ENCODE data around the gene SUCLG1.

SUCLG1 gene

GRCh38 chr2:84459018-84459943 lies at the start of gene SUCLG1:
TSS of gene SUCLG1 (minus strand) at chr2:84459280. CDS start at chr2:84459269, 11 bp downstream.
- peak; percentile 71 for DNase-seq (ENCODE audit: low read depth)

- no peak for DNase-seq (ENCODE audit: low read depth)
These were observed 39.2 kb upstream of the SUCLG1 start for GRCh38 chr2:84498150-84498799.

DNA sequence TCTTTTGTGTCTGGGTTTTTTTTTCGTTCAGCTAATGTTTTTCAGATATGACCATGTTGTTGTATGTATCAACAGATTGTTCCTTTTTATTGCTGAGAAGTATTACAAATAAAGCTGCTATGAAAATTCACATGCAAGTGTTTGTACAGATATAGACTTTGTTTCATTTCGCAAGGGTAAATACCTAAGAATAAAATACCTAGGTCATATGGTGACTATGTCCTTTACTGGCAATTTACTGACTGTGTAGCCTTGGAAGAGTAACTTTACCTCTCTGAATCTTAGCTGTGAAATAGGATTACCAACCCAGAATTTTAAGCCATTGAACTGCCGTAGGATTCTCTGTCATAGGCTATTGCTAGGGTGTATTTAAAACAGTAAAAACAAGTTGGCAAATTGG lies 38.2 kb upstream of the SUCLG1 start:
- no peak for DNase-seq (ENCODE audit: low read depth)

DNA sequence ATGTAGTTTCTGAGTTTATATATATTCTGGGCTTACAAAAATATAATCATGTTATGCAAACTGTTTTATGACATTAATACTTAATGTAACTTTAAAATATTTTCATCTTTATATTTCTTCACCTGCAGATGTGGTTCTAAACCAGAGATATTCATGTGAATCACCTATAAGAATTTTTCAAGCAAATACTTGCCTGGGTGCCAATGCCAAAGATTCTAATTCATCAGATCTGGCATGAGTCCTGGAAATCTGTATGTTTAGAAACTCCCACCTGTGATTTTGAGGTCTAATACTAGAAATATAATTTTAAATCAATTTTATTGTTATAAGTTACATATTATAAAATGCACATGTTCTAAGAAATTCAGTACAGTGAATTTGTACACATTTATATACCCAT lies 37.3 kb upstream of the SUCLG1 start:
- no peak for DNase-seq (ENCODE audit: low read depth)

DNA sequence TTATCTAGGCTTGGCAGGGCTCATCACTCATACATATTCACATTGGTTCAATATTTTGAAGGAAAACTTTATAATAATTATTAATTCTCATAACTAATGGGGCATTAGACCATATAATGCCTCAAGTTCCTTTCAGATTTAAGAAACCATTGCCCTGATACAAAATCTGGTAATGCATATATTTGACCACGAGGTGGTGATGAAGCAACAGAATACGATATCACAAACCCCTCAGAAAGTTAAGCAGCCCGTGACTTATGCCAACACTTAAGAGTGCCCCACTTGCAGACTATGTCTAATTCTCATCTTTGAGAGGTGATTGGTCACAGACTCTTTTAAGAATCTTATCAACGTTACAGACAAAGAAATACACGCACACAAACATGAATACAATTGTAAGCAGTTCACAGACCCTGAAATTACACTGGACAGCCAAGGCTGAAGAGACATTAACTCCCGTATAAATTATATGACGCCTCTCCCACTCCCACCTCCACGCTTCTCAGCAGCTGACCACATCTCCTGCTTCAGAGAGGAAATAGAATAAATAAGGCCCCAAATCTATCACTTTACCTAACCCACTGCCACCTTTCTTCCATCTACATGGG lies 36.6 kb upstream of the SUCLG1 start:
- DNase-seq (ENCODE audit: low read depth) = peak; percentile 68

- no peak for DNase-seq (ENCODE audit: low read depth)
These were observed 35.0 kb upstream of the SUCLG1 start for GRCh38 chr2:84494070-84494469.

DNA sequence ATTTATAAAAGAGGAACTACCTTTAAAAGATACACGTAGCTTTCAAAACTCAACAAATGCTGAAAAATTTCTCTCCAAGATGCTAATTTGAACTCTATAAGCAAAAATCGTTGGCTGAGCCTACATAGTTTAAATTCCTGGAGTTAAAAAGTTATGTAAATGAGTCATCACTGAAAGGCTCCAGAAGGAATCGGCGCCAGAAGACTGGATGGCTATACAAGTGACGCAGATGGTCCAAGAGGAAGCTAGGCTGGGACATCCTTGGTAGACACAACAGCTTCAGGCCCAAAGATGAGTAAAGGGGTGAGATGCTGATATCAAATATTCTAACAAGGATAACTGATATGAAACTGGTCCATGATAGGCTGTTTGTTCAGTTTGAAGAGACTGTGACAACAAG lies 34.4 kb upstream of the SUCLG1 start:
- peak; percentile 74 for DNase-seq (ENCODE audit: low read depth)

DNA sequence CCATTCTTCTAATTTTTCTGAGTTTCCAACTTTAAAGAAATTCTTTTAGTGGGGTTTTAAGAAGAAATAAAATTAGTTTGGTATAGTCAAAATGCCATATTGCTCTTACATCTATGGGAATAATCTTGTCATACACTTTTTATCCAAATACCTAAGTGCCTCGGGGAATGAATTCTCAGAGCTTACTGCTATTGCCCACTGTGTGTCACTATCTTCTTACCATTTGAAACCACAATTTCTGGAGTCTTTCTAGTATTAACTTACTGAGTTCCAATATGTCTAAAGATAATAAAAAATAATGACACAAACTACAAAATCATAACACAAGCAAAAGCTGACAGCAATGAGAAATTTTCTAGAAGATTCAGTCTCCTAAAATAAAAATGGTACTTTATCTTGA lies 33.5 kb upstream of the SUCLG1 start:
- no peak for DNase-seq (ENCODE audit: low read depth)

GRCh38 chr2:84491741-84492140 lies 32.7 kb upstream of the SUCLG1 start:
- no peak for DNase-seq (ENCODE audit: low read depth)

DNA sequence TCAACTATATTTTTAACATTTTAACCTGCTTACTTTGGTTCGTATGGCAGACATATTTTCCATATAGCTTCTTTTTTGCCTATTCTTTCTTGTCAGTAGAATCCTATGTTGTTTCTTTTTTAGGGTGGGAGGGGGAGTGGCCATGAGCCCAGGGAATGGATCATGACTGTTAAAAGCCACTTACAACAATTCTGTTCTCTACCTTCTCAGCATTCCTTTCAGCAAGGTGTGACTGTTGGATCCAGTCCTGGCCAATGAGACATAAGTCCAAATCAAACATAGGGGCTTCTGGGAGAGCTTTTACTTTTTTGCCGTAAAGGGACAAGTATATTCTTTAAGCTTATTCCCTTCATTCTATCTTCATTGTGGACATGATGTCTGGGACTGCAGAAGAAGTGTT lies 32.2 kb upstream of the SUCLG1 start:
- DNase-seq (ENCODE audit: low read depth) = no peak

DNA sequence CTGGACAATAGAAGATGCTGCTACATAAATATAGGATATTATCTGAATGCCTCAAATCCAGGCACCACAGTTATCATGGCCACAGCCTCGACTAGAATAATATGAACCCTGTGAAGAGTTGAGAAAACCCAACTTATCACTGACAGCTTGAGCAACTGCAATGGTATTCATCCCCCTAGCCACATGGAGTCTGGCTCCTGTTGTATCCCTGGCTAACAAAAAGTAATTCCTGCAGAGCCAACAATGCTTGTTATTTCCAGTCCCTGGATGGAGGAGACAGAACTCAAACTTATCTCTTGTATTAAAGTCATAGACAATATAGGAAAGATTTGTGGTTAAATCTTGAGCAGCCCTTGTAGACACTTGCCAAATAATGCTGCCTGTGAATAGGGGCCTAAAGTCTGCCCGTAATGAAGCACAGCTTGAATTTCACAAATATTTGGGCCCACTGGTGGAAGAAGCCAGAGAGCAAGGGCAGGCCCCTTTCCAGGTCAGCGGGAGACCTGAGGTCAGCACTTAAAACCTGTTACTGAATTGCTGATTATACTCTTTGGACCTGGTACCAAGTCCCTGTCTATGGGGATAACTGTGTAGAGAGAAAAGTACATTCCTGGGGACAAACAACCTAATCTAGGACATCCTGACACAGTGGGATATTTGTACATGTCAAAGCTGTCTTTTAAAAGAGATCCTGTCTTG lies 28.4 kb upstream of the SUCLG1 start:
- DNase-seq (ENCODE audit: low read depth) = peak; percentile 93

DNA sequence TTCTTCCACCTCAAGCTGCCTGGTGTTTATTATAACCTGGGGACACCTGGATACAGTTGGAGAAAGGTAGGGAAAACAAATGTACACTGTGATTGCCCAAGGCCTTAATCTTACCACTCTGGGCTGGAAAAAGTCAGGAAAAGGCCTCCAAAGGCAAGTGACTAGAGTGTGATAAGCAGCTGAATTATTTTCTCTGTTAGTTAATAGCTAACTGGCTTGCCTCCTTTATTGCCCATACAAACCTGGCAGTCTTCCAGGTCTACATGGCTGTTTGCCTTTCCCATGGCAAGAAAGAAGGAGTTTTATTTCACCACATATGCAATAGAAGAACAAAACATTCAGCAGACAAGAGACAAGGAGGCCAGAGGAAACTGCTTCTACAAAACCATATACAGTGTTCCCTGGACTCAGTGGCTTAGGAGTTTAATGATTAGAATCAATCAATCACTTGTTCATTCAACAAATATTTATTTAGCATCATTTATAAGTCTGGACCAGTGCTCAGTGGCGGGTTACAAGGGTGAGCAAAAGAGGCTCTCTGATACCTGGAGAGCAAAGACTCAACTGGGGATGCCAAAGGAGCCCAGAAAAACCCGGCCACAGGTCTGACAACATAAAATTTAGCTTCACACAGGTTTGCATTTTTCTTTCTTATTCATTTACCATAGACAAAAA lies 27.5 kb upstream of the SUCLG1 start:
- DNase-seq (ENCODE audit: low read depth) = peak; percentile 93

GRCh38 chr2:84483320-84483719 lies 24.2 kb upstream of the SUCLG1 start:
- no peak for DNase-seq (ENCODE audit: low read depth)

- no peak for DNase-seq (ENCODE audit: low read depth)
These were observed 23.5 kb upstream of the SUCLG1 start for GRCh38 chr2:84482603-84483002.

GRCh38 chr2:84481702-84482101 lies 22.6 kb upstream of the SUCLG1 start:
- peak; percentile 55 for DNase-seq (ENCODE audit: low read depth)

GRCh38 chr2:84478867-84479266 lies 19.8 kb upstream of the SUCLG1 start:
- no peak for DNase-seq (ENCODE audit: low read depth)

- DNase-seq (ENCODE audit: low read depth) = peak; percentile 54
These were observed 18.8 kb upstream of the SUCLG1 start for GRCh38 chr2:84477886-84478285.

DNA sequence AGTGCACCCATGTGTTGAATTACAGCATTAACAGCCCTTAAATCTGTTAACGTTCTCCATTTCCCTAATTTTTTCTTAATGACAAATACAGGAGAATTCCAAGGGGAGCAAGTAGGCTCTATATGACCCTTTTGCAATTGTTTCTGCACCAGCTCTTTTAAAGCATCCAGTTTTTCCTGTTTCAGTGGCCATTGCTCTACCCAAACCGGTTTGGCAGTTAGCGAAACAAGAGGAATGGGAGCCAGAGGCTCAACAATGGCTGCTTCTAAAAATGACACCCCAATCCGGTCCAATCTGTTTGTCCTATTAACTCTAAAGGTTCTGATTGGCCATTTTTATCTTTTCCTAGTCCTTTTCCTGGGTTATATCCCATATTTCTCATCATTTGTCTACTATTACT lies 15.1 kb upstream of the SUCLG1 start:
- DNase-seq (ENCODE audit: low read depth) = no peak

- DNase-seq (ENCODE audit: low read depth) = no peak
These were observed 13.9 kb upstream of the SUCLG1 start for GRCh38 chr2:84472856-84473565.

- DNase-seq (ENCODE audit: low read depth) = peak; percentile 84
These were observed 13.3 kb upstream of the SUCLG1 start for GRCh38 chr2:84472423-84472822.

DNA sequence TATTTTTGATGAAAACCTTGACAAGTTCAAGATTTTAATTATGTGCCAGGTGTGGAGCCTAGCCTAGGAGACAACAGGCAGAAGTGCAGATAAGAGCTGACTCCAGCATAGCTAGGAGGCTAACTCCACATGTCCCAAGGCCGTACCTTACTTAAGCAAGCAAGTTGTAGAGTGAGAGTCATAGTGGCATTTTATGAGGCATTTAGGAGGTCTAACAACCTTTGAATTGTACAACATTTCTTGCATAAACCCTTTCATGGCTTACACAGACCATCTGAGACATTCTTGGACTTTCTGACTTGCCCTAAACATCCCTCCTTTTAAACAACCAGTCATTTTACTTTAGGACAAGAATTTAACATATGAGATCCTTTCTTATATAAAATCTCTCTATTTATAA lies 8.3 kb upstream of the SUCLG1 start:
- DNase-seq (ENCODE audit: low read depth) = no peak

Measured in amniotic epithelial cell (primary cell).